ENCODE results near the gene ADD2.

DNA sequence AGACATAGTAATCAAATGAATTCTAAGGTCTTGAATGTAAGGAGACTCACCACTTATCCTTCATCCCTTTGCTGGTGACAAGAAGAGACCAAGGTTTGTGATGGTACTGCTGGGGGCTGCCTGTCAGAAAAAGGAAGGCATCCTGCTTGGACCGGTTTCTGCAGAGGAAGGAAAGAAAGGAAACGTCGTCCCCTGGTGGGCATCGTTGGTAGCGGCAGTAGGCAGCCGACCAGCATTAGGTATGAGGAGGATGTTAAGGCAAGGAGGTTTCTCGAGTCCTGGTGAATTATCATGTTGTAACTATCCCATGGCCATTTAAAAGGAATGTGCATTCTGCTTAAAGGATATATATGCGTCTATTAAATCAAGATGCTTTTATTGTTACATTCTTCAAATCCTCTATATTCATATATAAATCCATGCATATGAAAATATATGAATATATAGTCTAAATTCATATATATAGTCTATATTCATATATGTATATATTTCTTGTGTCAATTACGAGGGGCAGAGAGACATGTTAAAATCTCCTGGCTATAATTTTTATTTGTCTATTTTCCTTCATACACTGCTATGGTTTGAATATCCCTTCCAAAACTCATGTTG is 120.0 kb downstream of the ADD2 start:
- TF ChIP-seq POLR2A (IDR thresholded peaks at IDR 0.05; ENCODE audit: low read length) (no peak), GATA1 (IDR thresholded peaks at IDR 0.05; ENCODE audit: low read depth, low read length) (no peak)

All from erythroblast (primary cell).